Measurements from ENCODE around the gene SCN8A.

SCN8A gene

GRCh38 chr12:51721282-51721940, 130.4 kb downstream of the SCN8A start:
- peak; percentile 62 for DNase-seq (ENCODE audit: low spot score)

GRCh38 chr12:51722431-51722830, 131.4 kb downstream of the SCN8A start:
- DNase-seq (ENCODE audit: low spot score), result no peak

GRCh38 chr12:51726161-51726560, 135.1 kb downstream of the SCN8A start:
- no peak for DNase-seq (ENCODE audit: low spot score)

GRCh38 chr12:51726931-51727330, 135.9 kb downstream of the SCN8A start:
- DNase-seq (ENCODE audit: low spot score), result peak; percentile 9

GRCh38 chr12:51729331-51729730, 138.3 kb downstream of the SCN8A start:
- no peak for DNase-seq (ENCODE audit: low spot score)

- DNase-seq (ENCODE audit: low spot score), result no peak
Observed at GRCh38 chr12:51730745-51731144, 139.7 kb downstream of the SCN8A start.

- no peak for DNase-seq (ENCODE audit: low spot score)
Observed at GRCh38 chr12:51740536-51740935, 149.5 kb downstream of the SCN8A start.

- no peak for DNase-seq (ENCODE audit: low spot score)
Observed at GRCh38 chr12:51744235-51744634, 153.2 kb downstream of the SCN8A start.

GRCh38 chr12:51744957-51745356, 153.9 kb downstream of the SCN8A start:
- DNase-seq (ENCODE audit: low spot score), result no peak

- no peak for DNase-seq (ENCODE audit: low spot score)
Observed at GRCh38 chr12:51746416-51746815, 155.4 kb downstream of the SCN8A start.

GRCh38 chr12:51748235-51748634, 157.2 kb downstream of the SCN8A start:
- DNase-seq (ENCODE audit: low spot score), result no peak

GRCh38 chr12:51749206-51749985, 158.4 kb downstream of the SCN8A start:
- no peak for DNase-seq (ENCODE audit: low spot score)

GRCh38 chr12:51749986-51750317, 158.9 kb downstream of the SCN8A start:
- no peak for DNase-seq (ENCODE audit: low spot score)

- peak; percentile 75 for DNase-seq (ENCODE audit: low spot score)
Observed at GRCh38 chr12:51751661-51752060, 160.6 kb downstream of the SCN8A start.

GRCh38 chr12:51752234-51752889, 161.3 kb downstream of the SCN8A start:
- peak; percentile 78 for DNase-seq (ENCODE audit: low spot score)

- no peak for DNase-seq (ENCODE audit: low spot score)
Observed at GRCh38 chr12:51753980-51754675, 163.1 kb downstream of the SCN8A start.

- no peak for DNase-seq (ENCODE audit: low spot score)
Observed at GRCh38 chr12:51755251-51755650, 164.2 kb downstream of the SCN8A start.

GRCh38 chr12:51759175-51759574, 168.1 kb downstream of the SCN8A start:
- DNase-seq (ENCODE audit: low spot score), result no peak

- DNase-seq (ENCODE audit: low spot score), result no peak
Observed at GRCh38 chr12:51759695-51760094, 168.7 kb downstream of the SCN8A start.

GRCh38 chr12:51760231-51760630, 169.2 kb downstream of the SCN8A start:
- no peak for DNase-seq (ENCODE audit: low spot score)

GRCh38 chr12:51763743-51764142, 172.7 kb downstream of the SCN8A start:
- DNase-seq (ENCODE audit: low spot score), result no peak

GRCh38 chr12:51766067-51766676, 175.1 kb downstream of the SCN8A start:
- no peak for DNase-seq (ENCODE audit: low spot score)
